ENCODE results near the gene CHST9. TPM values are rescaled to one million over a fixed set of nuclear protein-coding genes. Genes with fewer than 3 reads are reported as not detected.

Gene CHST9
- polyA plus RNA-seq, 2 of the 4 experiments (the other 2 are of a cell fraction): 0.06 TPM; not detected in 1

- DNase-seq (ENCODE audit: low read depth in 1 of 2, low spot score in 1 of 2) (no peak), FAIRE-seq (no peak), ATAC-seq (no peak)
- ChIA-PET POLR2A (no interaction called here), CTCF (no interaction called here)
- Histone ChIP-seq H3K4me1 (no peaks in the 10 kb centered on the region), H3K4me2 (no peak overlapping the region), H3K9me3 (no peaks in the 10 kb centered on the region), H3K4me3 (no peak overlapping the region), H3K27ac (no peak overlapping the region)
- TF ChIP-seq RCOR1 (IDR thresholded peaks at IDR 0.05; ENCODE audit: low read depth, low read length) (no peak), SREBF2 (IDR thresholded peaks at IDR 0.05) (no peak), HOXB5 (CRISPR knock-in tag; IDR thresholded peaks at IDR 0.05) (no peak)
- 0% methylated on average over 3 of the region's 3 CpGs for WGBS (ENCODE audit: missing lambda C conversion rate)
These were observed 64.9 kb downstream of the CHST9 start for GRCh38 chr18:27120246-27120645.

- ATAC-seq (no peak), DNase-seq (ENCODE audit: low read depth in 1 of 2, low spot score in 1 of 2) (no peak), FAIRE-seq (no peak)
- no peaks in the 10 kb centered on the region for H3K4me1 ChIP-seq
- no peak overlapping the region for H3K4me2 ChIP-seq
- POLR2A ChIA-PET: no interaction called here
- WGBS (ENCODE audit: missing lambda C conversion rate): 20% methylated on average over 3 of the region's 3 CpGs
- CTCF ChIA-PET: interaction anchor here (0.7 kb wide), 1 partner anchor 755 kb away, joined by 3 read pairs; no protein-coding TSS in a partner anchor
- no peaks in the 10 kb centered on the region for H3K9me3 ChIP-seq
- TF ChIP-seq EHF (CRISPR knock-in tag; IDR thresholded peaks at IDR 0.05): no peak
- no peak for TF ChIP-seq CHD4 (IDR thresholded peaks at IDR 0.05; ENCODE audit: borderline replicate concordance)
- TF ChIP-seq REST (IDR thresholded peaks at IDR 0.05): no peak
- TF ChIP-seq SREBF2 (IDR thresholded peaks at IDR 0.05): no peak
- no peak for TF ChIP-seq ZC3H11A (IDR thresholded peaks at IDR 0.05)
- TF ChIP-seq POLR2A (IDR thresholded peaks at IDR 0.05; ENCODE audit: low read length): no peak
- TF ChIP-seq EHMT2 (IDR thresholded peaks at IDR 0.05; ENCODE audit: low read depth): no peak
- TF ChIP-seq RAD21 (conservative IDR thresholded peaks at IDR 0.05 in 1 of 2, IDR thresholded peaks at IDR 0.05 in 1 of 2): no peak
- no peak for TF ChIP-seq USF2 (IDR thresholded peaks at IDR 0.05)
- no peak for TF ChIP-seq NPAS2 (CRISPR knock-in tag; IDR thresholded peaks at IDR 0.05; ENCODE audit: borderline replicate concordance)
- TF ChIP-seq CBX8 (IDR thresholded peaks at IDR 0.05): no peak
- no peak for TF ChIP-seq TFCP2L1 (CRISPR knock-in tag; IDR thresholded peaks at IDR 0.05)
- TF ChIP-seq FOSB (CRISPR knock-in tag; IDR thresholded peaks at IDR 0.05): no peak
- TF ChIP-seq ELK1 (IDR thresholded peaks at IDR 0.05; ENCODE audit: low read depth, low read length): no peak
- TF ChIP-seq EP300 (IDR thresholded peaks at IDR 0.05): no peak
- H3K27ac ChIP-seq: no peak overlapping the region
- no peak overlapping the region for H3K4me3 ChIP-seq
These were observed 66.1 kb downstream of the CHST9 start for GRCh38 chr18:27118973-27119372.

GRCh38 chr18:27114842-27115241, 70.3 kb downstream of the CHST9 start:
- no peak for ATAC-seq
- DNase-seq (ENCODE audit: low read depth in 1 of 2, low spot score in 1 of 2): no peak
- Histone ChIP-seq H3K27ac (no peak overlapping the region), H3K9me3 (no peaks in the 10 kb centered on the region), H3K4me1 (no peaks in the 10 kb centered on the region), H3K4me3 (no peak overlapping the region), H3K4me2 (no peak overlapping the region)
- CTCF ChIA-PET: no interaction called here
- FAIRE-seq: no peak
- no peak for TF ChIP-seq POLR2AphosphoS2 (conservative IDR thresholded peaks at IDR 0.05; ENCODE audit: low read length)
- TF ChIP-seq ZFP36 (IDR thresholded peaks at IDR 0.05; ENCODE audit: borderline replicate concordance, partially characterized antibody): no peak
- no peak for TF ChIP-seq TP53 (CRISPR knock-in tag; IDR thresholded peaks at IDR 0.05)
- no peak for TF ChIP-seq EHF (CRISPR knock-in tag; IDR thresholded peaks at IDR 0.05)
- TF ChIP-seq NR3C1 (IDR thresholded peaks at IDR 0.05): no peak
- no peak for TF ChIP-seq ZSCAN20 (CRISPR knock-in tag; IDR thresholded peaks at IDR 0.05)
- no peak for TF ChIP-seq HOXA7 (CRISPR knock-in tag; IDR thresholded peaks at IDR 0.05)
- no peak for TF ChIP-seq MAX (IDR thresholded peaks at IDR 0.05)
- WGBS (ENCODE audit: missing lambda C conversion rate): 0% methylated on average over 3 of the region's 3 CpGs
- POLR2A ChIA-PET: no interaction called here

All from A549 (cell line).